RWPE1 (cell line): Measurements from ENCODE around the gene KHDC4.

ENCODE experiments used
- CTCF ChIA-PET: fragments of 350-600 bp; sonication (Branson Sonifier 250); formaldehyde crosslinking; extraction: SDS; loops from one replicate; lab custom pipeline; 2021; lab: Yijun Ruan, JAX
- POLR2A ChIA-PET: fragments of 400-600 bp; formaldehyde crosslinking; extraction: SDS; loops from one replicate; lab custom pipeline; 2020; ENCODE audit warnings: antibody characterized with exemption; ENCODE audit not compliant: low non-redundant PET; lab: Yijun Ruan, JAX
- DNase-seq: peaks from one replicate; pipeline ENCODE4 v3.0.0; 2012; ENCODE audit warnings: low spot score
- H3K27ac ChIP-seq: fragments of 450-650 bp; 2 replicates; pipeline ENCODE4 v1.5.1; 2017
- TF ChIP-seq, protein P1 (sequence below): fragments of 450-650 bp; conservative IDR thresholded peaks from 2 replicates; pipeline ENCODE4 v1.5.1; 2017; ENCODE audit warnings: low read depth, mild to moderate bottlenecking

KHDC4 gene

GRCh38 chr1:155975375-155976061, 41.3 kb upstream of the KHDC4 start:
- H3K27ac ChIP-seq, result peak overlapping the region; percentile 96
- DNase-seq, result no peak
- POLR2A ChIA-PET, result interaction anchor here (0.6 to 0.8 kb wide), 2 partner anchors 8 to 13 kb away, joined by 3 to 7 read pairs; no protein-coding TSS in a partner anchor
- TF ChIP-seq, protein P1, sequence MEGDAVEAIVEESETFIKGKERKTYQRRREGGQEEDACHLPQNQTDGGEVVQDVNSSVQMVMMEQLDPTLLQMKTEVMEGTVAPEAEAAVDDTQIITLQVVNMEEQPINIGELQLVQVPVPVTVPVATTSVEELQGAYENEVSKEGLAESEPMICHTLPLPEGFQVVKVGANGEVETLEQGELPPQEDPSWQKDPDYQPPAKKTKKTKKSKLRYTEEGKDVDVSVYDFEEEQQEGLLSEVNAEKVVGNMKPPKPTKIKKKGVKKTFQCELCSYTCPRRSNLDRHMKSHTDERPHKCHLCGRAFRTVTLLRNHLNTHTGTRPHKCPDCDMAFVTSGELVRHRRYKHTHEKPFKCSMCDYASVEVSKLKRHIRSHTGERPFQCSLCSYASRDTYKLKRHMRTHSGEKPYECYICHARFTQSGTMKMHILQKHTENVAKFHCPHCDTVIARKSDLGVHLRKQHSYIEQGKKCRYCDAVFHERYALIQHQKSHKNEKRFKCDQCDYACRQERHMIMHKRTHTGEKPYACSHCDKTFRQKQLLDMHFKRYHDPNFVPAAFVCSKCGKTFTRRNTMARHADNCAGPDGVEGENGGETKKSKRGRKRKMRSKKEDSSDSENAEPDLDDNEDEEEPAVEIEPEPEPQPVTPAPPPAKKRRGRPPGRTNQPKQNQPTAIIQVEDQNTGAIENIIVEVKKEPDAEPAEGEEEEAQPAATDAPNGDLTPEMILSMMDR, result no peak
- CTCF ChIA-PET, result interaction anchor here (0.7 to 1.1 kb wide), 2 partner anchors 13 to 76 kb away, joined by 3 read pairs; no protein-coding TSS in a partner anchor

- no peak for DNase-seq
- POLR2A ChIA-PET, result interaction anchor here (0.5 kb wide), 2 partner anchors 42 to 57 kb away, joined by 3 to 4 read pairs; no protein-coding TSS in a partner anchor
- peak overlapping the region; percentile 96 for H3K27ac ChIP-seq
- CTCF ChIA-PET, result interaction anchor here (0.7 kb wide), 1 partner anchor 77 kb away, joined by 3 read pairs; no protein-coding TSS in a partner anchor
- TF ChIP-seq, protein P1, result no peak
These were observed 40.2 kb upstream of the KHDC4 start for GRCh38 chr1:155974208-155975115.

DNA sequence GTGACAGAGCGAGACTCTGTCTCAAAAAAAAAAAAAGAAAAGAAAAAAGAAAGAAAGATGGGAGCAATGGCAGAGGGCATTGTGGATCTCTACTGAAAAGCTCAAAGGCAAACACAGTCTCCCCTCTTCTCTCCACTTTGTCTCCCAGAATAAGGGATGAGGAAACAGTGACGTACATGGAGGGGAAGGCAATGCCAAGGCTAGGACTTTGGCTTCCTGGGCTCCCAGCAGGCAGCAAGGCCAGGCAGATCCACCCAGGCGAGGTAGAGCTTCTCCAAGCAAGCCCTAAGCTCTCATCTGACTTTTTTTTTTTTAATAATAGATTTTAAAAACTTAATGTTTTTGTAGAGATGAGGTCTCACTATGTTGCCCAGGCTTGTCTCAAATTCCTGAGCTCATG, 39.5 kb upstream of the KHDC4 start:
- CTCF ChIA-PET, result interaction anchor here (0.6 kb wide), 1 partner anchor 1649 kb away, joined by 4 read pairs; no protein-coding TSS in a partner anchor
- H3K27ac ChIP-seq, result peak overlapping the region; percentile 96
- no peak for DNase-seq
- TF ChIP-seq, protein P1, result no peak
- POLR2A ChIA-PET, result interaction anchor here (0.5 to 0.6 kb wide), 3 partner anchors 42 to 249 kb away, joined by 3 to 4 read pairs (median 3); no protein-coding TSS in a partner anchor

DNA sequence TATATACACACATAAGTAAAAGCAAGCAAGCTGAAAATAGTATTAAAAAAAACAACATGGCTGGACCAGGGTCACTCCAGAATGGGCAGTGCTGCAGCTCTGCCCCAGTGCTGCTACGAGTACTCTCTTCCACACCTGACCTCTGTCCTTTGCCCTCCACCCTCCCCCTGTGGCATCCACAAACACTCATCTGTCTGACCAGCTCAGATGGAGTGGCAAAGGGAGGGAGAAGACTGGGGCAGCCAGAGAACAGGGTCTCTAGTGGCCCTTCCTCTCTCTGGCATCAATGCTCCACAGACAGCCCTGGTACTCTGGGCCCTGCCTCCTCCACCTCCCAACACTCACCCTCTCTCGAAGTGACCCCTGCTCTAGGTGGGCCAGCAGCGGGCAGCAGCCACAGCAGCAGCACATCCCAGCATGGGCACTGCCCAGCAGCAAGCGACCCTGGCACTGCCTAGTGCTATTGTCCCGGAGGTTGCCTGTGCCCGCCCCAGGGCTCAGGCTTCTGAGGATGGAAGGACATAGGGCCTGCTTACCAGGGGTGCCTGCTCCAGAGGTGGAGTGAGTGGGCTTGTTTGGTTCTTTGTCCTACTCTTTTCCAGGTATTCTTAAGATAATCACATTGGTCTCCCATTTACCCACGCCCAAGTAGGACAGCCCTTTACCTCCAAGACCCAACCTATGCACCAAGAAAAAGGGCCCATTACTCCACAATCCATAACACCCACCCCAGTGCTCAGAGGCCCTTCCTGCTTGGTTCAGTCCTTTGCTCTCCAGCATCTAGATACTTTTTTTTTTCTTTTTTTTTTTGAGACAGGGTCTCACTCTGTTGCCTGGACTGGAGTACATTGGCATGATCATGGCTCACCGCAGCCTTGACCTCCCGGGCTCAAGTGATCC, 37.9 kb upstream of the KHDC4 start:
- H3K27ac ChIP-seq, result peak overlapping the region; percentile 61
- no peak for DNase-seq
- ChIA-PET POLR2A (no interaction called here), CTCF (no interaction called here)
- TF ChIP-seq, protein P1, result no peak

- POLR2A ChIA-PET, result no interaction called here
- CTCF ChIA-PET, result no interaction called here
- peak; percentile 45 for DNase-seq
- H3K27ac ChIP-seq, result peak overlapping the region; percentile 61
- TF ChIP-seq, protein P1, result no peak
These were observed 36.4 kb upstream of the KHDC4 start for GRCh38 chr1:155970531-155971167.
